NB4 (cell line): ENCODE measurements around the gene HBS1L.

Experiments
- DNase-seq: peaks from one replicate; pipeline ENCODE4 v3.0.0; 2010; ENCODE audit warnings: low read depth
- H3K4me3 ChIP-seq: one replicate; pipeline ENCODE4 v1.5.1; 2011; ENCODE audit warnings: mild to moderate bottlenecking, low read depth, low read length, moderate library complexity
- MYC ChIP-seq: IDR thresholded peaks from 2 replicates; pipeline ENCODE4 v1.6.1; 2011; ENCODE audit warnings: low read depth, low read length
- POLR2A ChIP-seq: IDR thresholded peaks from 2 replicates; pipeline ENCODE4 v1.6.1; 2011; ENCODE audit warnings: mild to moderate bottlenecking; ENCODE audit not compliant: insufficient read length; ENCODE audit errors: extremely low read depth
- TF ChIP-seq, protein P1 (sequence below): IDR thresholded peaks from 2 replicates; pipeline ENCODE4 v1.6.1; 2011; ENCODE audit warnings: low read depth, low read length
- TF ChIP-seq, protein P2 (sequence below): IDR thresholded peaks from one replicate; pipeline ENCODE4 v1.5.1; 2012; ENCODE audit warnings: low read depth, low read length

HBS1L gene

DNA sequence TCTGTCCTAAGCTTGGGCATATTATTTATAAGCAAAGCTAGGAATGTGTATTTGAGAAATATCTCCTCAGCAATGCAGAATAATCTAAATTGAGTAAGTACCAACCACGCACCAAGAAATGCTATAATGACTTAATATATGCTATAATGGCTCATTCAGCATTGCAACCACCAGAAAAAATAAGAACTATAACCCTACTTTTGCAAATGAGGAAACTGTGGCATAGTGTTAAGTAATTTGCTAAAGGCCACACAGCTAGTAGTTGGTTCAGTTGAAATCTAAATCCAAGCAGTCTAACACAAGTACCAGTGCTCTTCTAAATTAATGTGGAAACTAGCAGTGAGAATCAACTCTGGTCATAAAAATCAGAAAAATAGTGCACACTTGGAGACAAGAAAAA is 35.7 kb downstream of the HBS1L start:
- DNase-seq, result peak; percentile 54

GRCh38 chr6:135018052-135018451 is 36.6 kb downstream of the HBS1L start:
- TF ChIP-seq, protein P1, sequence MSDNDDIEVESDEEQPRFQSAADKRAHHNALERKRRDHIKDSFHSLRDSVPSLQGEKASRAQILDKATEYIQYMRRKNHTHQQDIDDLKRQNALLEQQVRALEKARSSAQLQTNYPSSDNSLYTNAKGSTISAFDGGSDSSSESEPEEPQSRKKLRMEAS, result no peak
- no peak for TF ChIP-seq POLR2A
- TF ChIP-seq, protein P2, sequence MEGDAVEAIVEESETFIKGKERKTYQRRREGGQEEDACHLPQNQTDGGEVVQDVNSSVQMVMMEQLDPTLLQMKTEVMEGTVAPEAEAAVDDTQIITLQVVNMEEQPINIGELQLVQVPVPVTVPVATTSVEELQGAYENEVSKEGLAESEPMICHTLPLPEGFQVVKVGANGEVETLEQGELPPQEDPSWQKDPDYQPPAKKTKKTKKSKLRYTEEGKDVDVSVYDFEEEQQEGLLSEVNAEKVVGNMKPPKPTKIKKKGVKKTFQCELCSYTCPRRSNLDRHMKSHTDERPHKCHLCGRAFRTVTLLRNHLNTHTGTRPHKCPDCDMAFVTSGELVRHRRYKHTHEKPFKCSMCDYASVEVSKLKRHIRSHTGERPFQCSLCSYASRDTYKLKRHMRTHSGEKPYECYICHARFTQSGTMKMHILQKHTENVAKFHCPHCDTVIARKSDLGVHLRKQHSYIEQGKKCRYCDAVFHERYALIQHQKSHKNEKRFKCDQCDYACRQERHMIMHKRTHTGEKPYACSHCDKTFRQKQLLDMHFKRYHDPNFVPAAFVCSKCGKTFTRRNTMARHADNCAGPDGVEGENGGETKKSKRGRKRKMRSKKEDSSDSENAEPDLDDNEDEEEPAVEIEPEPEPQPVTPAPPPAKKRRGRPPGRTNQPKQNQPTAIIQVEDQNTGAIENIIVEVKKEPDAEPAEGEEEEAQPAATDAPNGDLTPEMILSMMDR, result no peak
- TF ChIP-seq MYC, result no peak
- no peak overlapping the region for H3K4me3 ChIP-seq
- no peak for DNase-seq

More for the DNA sequence above, 35.7 kb downstream of the HBS1L start:
- TF ChIP-seq, protein P2, result no peak
- TF ChIP-seq POLR2A, result no peak
- no peak for TF ChIP-seq MYC
- TF ChIP-seq, protein P1, result no peak
- no peak overlapping the region for H3K4me3 ChIP-seq

DNA sequence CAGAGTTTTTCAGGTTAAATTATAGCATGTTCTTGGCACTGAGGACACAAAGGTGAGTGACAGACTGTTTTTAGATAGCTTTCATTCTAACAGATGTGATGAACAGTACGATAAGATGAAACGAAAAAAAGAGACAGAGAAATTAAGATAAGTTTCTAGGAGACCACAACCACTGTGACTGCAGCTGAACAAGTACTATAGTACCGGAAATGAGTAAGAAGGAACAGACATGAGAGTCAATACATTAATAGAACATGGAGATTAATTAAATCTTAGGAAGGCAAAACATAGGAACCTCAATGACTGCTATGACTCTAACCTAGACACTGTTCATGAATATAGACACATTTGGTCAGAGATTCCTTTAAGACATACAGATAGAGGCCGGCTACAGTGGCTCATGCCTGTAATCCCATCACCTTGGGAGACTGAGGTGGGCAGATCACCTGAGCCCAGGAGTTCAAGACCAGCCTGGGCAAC is 40.2 kb downstream of the HBS1L start:
- TF ChIP-seq, protein P2, result no peak
- TF ChIP-seq POLR2A (no peak), MYC (no peak)
- TF ChIP-seq, protein P1, result no peak
- no peak for DNase-seq
- H3K4me3 ChIP-seq, result no peak overlapping the region

- DNase-seq, result no peak
Observed at GRCh38 chr6:135013211-135013610, 41.4 kb downstream of the HBS1L start.

DNA sequence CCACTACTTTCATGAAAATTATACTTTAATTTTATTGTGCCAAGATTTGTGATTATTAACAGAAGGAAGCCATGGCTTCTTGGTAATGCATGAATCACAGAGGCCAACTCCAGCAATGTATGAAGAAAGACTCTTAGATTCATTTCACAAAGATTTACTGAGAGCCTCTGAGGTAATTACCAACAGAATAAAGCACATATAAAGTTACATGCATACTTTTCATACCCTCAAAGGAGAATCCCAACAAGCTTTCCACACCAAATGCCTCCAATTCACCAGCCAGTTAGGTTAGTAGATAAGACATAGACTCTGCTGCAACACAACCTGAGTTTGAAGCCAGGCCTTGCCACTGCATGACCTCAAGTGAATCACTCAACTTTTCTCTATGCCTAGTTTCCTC is 41.9 kb downstream of the HBS1L start:
- TF ChIP-seq POLR2A (no peak), MYC (no peak)
- TF ChIP-seq, protein P1, result no peak
- TF ChIP-seq, protein P2, result no peak
- H3K4me3 ChIP-seq, result no peak overlapping the region
- no peak for DNase-seq

More at GRCh38 chr6:135013211-135013610, 41.4 kb downstream of the HBS1L start:
- TF ChIP-seq MYC (no peak), POLR2A (no peak)
- TF ChIP-seq, protein P1, result no peak
- TF ChIP-seq, protein P2, result no peak
- no peak overlapping the region for H3K4me3 ChIP-seq

DNA sequence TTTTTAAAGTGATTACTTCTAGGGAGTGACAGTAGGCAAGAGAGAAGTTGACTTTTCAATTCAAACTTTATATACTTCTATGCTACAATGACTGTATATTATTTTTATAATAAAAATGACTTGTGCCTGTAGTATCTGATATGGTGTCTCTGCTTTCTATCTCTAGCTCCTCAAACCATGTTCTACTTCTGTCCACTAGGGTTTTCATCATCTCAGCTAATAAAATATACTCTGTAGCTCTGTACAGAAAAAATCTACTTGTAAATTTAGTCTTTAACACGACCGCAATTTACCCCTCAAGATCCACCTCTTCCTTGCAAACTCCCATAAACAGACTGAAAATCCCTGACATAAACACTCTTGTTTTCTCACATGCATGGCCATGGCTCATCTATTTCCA is 42.3 kb downstream of the HBS1L start:
- TF ChIP-seq, protein P2, result no peak
- TF ChIP-seq, protein P1, result no peak
- no peak for TF ChIP-seq MYC
- H3K4me3 ChIP-seq, result no peak overlapping the region
- no peak for DNase-seq
